Measurements from ENCODE around the gene ARID1B.

ARID1B gene

GRCh38 chr6:156825475-156825874 is 48.3 kb downstream of the ARID1B start:
- no peak for DNase-seq (ENCODE audit: low spot score)

GRCh38 chr6:156826290-156826955 is 49.2 kb downstream of the ARID1B start:
- DNase-seq (ENCODE audit: low spot score) = no peak

- peak; percentile 86 for DNase-seq (ENCODE audit: low spot score)
Measured at GRCh38 chr6:156827382-156827781, 50.2 kb downstream of the ARID1B start.

- no peak for DNase-seq (ENCODE audit: low spot score)
Measured at GRCh38 chr6:156828280-156828703, 51.1 kb downstream of the ARID1B start.

GRCh38 chr6:156830126-156830525 is 52.9 kb downstream of the ARID1B start:
- no peak for DNase-seq (ENCODE audit: low spot score)

- DNase-seq (ENCODE audit: low spot score) = peak; percentile 64
Measured at GRCh38 chr6:156832231-156832647, 55.1 kb downstream of the ARID1B start.

GRCh38 chr6:156832669-156833068 is 55.5 kb downstream of the ARID1B start:
- DNase-seq (ENCODE audit: low spot score) = no peak

GRCh38 chr6:156833755-156834154 is 56.6 kb downstream of the ARID1B start:
- DNase-seq (ENCODE audit: low spot score) = no peak

GRCh38 chr6:156839129-156839528 is 62.0 kb downstream of the ARID1B start:
- no peak for DNase-seq (ENCODE audit: low spot score)

- DNase-seq (ENCODE audit: low spot score) = no peak
Measured at GRCh38 chr6:156839591-156840001, 62.4 kb downstream of the ARID1B start.

- no peak for DNase-seq (ENCODE audit: low spot score)
Measured at GRCh38 chr6:156840136-156840535, 63.0 kb downstream of the ARID1B start.

- no peak for DNase-seq (ENCODE audit: low spot score)
Measured at GRCh38 chr6:156840606-156841005, 63.4 kb downstream of the ARID1B start.

- DNase-seq (ENCODE audit: low spot score) = no peak
Measured at GRCh38 chr6:156841508-156841907, 64.3 kb downstream of the ARID1B start.

GRCh38 chr6:156842598-156843250 is 65.5 kb downstream of the ARID1B start:
- DNase-seq (ENCODE audit: low spot score) = no peak

GRCh38 chr6:156844089-156844488 is 66.9 kb downstream of the ARID1B start:
- no peak for DNase-seq (ENCODE audit: low spot score)

GRCh38 chr6:156845454-156846155 is 68.4 kb downstream of the ARID1B start:
- no peak for DNase-seq (ENCODE audit: low spot score)

GRCh38 chr6:156846845-156847599 is 69.8 kb downstream of the ARID1B start:
- DNase-seq (ENCODE audit: low spot score) = no peak

- peak; percentile 60 for DNase-seq (ENCODE audit: low spot score)
Measured at GRCh38 chr6:156848123-156848522, 70.9 kb downstream of the ARID1B start.

- peak; percentile 75 for DNase-seq (ENCODE audit: low spot score)
Measured at GRCh38 chr6:156848533-156848932, 71.4 kb downstream of the ARID1B start.

- DNase-seq (ENCODE audit: low spot score) = no peak
Measured at GRCh38 chr6:156849806-156850205, 72.6 kb downstream of the ARID1B start.

GRCh38 chr6:156850353-156850752 is 73.2 kb downstream of the ARID1B start:
- no peak for DNase-seq (ENCODE audit: low spot score)

GRCh38 chr6:156851454-156851921 is 74.3 kb downstream of the ARID1B start:
- peak; percentile 61 for DNase-seq (ENCODE audit: low spot score)

Data from cerebellar cortex (tissue), 1 donor.